ENCODE measurements around the gene SMCHD1. TPM values are rescaled to one million over a fixed set of nuclear protein-coding genes. Genes with fewer than 3 reads are reported as not detected.

The SMCHD1 gene
- total and polyA plus RNA-seq, 10 of the 15 experiments (the other 5 are each of a cell fraction or from before 2014, with no cell fraction given): 6.0 to 110 (median 48.0) TPM

DNA sequence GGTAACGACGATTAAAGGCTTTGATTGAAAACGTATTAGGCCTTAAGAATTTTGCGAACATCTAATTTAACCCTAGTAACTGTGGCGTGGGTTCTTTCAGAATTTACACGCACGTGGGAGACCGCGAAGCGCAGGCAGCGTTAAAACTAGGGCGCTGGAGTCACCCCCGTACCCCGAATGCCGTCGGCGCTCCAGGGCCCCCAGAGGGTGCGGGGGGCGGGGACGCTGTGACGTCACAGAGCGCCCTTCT is 673 bp upstream of the SMCHD1 start (continued):
- TF ChIP-seq, protein P1, sequence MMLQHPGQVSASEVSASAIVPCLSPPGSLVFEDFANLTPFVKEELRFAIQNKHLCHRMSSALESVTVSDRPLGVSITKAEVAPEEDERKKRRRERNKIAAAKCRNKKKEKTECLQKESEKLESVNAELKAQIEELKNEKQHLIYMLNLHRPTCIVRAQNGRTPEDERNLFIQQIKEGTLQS (IDR thresholded peaks at IDR 0.05; ENCODE audit: borderline replicate concordance, extremely low read depth, low read depth, low read length): no peak
- TF ChIP-seq LARP7 (IDR thresholded peaks at IDR 0.05) (no peak), POLR2AphosphoS5 (IDR thresholded peaks at IDR 0.05; ENCODE audit: low read length) (peak; percentile 32; the same call in 1 of the 2 replicates), MTA2 (IDR thresholded peaks at IDR 0.05; ENCODE audit: low read depth) (peak; percentile 45; the same call in 1 of the 2 replicates), SUPT20H (IDR thresholded peaks at IDR 0.05; ENCODE audit: borderline replicate concordance, control insufficient read depth, low read depth, low read length) (no peak), FOS (IDR thresholded peaks at IDR 0.05; ENCODE audit: borderline replicate concordance, extremely low read depth, insufficient read length) (no peak), RUNX3 (IDR thresholded peaks at IDR 0.05; ENCODE audit: low read length) (peak; percentile 40; the same call in 1 of the 2 replicates), SP1 (IDR thresholded peaks at IDR 0.05; ENCODE audit: low read depth, low read length) (no peak), CHD2 (IDR thresholded peaks at IDR 0.05; ENCODE audit: borderline replicate concordance, low read depth, low read length) (0 out of 2 replicates have a peak, but pooled peaks have one; percentile 54), BACH1 (IDR thresholded peaks at IDR 0.05; ENCODE audit: borderline replicate concordance) (no peak), RAD51 (IDR thresholded peaks at IDR 0.05) (no peak), BHLHE40 (IDR thresholded peaks at IDR 0.05; ENCODE audit: borderline replicate concordance in 1 of 2, low read depth in 2 of 2, low read length in 1 of 2) (peak in 1 of 2 experiments; percentile 45; a peak in 1 of 4 replicates), MTA3 (IDR thresholded peaks at IDR 0.05; ENCODE audit: borderline replicate concordance, low read length) (0 out of 2 replicates have a peak, but pooled peaks have one; percentile 50), CBFB (IDR thresholded peaks at IDR 0.05; ENCODE audit: low read depth) (0 out of 2 replicates have a peak, but pooled peaks have one; percentile 11), ESRRA (IDR thresholded peaks at IDR 0.05; ENCODE audit: low read length) (no peak), PML (IDR thresholded peaks at IDR 0.05; ENCODE audit: low read length) (peak; percentile 67; the same call in 1 of the 2 replicates)
- TF ChIP-seq, protein P2, sequence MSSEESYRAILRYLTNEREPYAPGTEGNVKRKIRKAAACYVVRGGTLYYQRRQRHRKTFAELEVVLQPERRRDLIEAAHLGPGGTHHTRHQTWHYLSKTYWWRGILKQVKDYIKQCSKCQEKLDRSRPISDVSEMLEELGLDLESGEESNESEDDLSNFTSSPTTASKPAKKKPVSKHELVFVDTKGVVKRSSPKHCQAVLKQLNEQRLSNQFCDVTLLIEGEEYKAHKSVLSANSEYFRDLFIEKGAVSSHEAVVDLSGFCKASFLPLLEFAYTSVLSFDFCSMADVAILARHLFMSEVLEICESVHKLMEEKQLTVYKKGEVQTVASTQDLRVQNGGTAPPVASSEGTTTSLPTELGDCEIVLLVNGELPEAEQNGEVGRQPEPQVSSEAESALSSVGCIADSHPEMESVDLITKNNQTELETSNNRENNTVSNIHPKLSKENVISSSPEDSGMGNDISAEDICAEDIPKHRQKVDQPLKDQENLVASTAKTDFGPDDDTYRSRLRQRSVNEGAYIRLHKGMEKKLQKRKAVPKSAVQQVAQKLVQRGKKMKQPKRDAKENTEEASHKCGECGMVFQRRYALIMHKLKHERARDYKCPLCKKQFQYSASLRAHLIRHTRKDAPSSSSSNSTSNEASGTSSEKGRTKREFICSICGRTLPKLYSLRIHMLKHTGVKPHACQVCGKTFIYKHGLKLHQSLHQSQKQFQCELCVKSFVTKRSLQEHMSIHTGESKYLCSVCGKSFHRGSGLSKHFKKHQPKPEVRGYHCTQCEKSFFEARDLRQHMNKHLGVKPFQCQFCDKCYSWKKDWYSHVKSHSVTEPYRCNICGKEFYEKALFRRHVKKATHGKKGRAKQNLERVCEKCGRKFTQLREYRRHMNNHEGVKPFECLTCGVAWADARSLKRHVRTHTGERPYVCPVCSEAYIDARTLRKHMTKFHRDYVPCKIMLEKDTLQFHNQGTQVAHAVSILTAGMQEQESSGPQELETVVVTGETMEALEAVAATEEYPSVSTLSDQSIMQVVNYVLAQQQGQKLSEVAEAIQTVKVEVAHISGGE (CRISPR knock-in tag; IDR thresholded peaks at IDR 0.05): no peak
- TF ChIP-seq, protein P3, sequence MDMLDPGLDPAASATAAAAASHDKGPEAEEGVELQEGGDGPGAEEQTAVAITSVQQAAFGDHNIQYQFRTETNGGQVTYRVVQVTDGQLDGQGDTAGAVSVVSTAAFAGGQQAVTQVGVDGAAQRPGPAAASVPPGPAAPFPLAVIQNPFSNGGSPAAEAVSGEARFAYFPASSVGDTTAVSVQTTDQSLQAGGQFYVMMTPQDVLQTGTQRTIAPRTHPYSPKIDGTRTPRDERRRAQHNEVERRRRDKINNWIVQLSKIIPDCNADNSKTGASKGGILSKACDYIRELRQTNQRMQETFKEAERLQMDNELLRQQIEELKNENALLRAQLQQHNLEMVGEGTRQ (IDR thresholded peaks at IDR 0.05; ENCODE audit: borderline replicate concordance, low read depth, low read length): no peak
- TF ChIP-seq, protein P4, sequence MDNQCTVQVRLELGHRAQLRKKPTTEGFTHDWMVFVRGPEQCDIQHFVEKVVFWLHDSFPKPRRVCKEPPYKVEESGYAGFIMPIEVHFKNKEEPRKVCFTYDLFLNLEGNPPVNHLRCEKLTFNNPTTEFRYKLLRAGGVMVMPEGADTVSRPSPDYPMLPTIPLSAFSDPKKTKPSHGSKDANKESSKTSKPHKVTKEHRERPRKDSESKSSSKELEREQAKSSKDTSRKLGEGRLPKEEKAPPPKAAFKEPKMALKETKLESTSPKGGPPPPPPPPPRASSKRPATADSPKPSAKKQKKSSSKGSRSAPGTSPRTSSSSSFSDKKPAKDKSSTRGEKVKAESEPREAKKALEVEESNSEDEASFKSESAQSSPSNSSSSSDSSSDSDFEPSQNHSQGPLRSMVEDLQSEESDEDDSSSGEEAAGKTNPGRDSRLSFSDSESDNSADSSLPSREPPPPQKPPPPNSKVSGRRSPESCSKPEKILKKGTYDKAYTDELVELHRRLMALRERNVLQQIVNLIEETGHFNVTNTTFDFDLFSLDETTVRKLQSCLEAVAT (IDR thresholded peaks at IDR 0.05): no peak
- TF ChIP-seq, protein P5, sequence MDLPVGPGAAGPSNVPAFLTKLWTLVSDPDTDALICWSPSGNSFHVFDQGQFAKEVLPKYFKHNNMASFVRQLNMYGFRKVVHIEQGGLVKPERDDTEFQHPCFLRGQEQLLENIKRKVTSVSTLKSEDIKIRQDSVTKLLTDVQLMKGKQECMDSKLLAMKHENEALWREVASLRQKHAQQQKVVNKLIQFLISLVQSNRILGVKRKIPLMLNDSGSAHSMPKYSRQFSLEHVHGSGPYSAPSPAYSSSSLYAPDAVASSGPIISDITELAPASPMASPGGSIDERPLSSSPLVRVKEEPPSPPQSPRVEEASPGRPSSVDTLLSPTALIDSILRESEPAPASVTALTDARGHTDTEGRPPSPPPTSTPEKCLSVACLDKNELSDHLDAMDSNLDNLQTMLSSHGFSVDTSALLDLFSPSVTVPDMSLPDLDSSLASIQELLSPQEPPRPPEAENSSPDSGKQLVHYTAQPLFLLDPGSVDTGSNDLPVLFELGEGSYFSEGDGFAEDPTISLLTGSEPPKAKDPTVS (IDR thresholded peaks at IDR 0.05; ENCODE audit: low read depth, low read length): no peak
- TF ChIP-seq, protein P6, sequence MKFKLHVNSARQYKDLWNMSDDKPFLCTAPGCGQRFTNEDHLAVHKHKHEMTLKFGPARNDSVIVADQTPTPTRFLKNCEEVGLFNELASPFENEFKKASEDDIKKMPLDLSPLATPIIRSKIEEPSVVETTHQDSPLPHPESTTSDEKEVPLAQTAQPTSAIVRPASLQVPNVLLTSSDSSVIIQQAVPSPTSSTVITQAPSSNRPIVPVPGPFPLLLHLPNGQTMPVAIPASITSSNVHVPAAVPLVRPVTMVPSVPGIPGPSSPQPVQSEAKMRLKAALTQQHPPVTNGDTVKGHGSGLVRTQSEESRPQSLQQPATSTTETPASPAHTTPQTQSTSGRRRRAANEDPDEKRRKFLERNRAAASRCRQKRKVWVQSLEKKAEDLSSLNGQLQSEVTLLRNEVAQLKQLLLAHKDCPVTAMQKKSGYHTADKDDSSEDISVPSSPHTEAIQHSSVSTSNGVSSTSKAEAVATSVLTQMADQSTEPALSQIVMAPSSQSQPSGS (IDR thresholded peaks at IDR 0.05; ENCODE audit: low read length): no peak
